ENCODE data around the gene LPIN2.
A peak's percentile ranks its signal among the peaks of the same experiment; 100 is the strongest.

DNA sequence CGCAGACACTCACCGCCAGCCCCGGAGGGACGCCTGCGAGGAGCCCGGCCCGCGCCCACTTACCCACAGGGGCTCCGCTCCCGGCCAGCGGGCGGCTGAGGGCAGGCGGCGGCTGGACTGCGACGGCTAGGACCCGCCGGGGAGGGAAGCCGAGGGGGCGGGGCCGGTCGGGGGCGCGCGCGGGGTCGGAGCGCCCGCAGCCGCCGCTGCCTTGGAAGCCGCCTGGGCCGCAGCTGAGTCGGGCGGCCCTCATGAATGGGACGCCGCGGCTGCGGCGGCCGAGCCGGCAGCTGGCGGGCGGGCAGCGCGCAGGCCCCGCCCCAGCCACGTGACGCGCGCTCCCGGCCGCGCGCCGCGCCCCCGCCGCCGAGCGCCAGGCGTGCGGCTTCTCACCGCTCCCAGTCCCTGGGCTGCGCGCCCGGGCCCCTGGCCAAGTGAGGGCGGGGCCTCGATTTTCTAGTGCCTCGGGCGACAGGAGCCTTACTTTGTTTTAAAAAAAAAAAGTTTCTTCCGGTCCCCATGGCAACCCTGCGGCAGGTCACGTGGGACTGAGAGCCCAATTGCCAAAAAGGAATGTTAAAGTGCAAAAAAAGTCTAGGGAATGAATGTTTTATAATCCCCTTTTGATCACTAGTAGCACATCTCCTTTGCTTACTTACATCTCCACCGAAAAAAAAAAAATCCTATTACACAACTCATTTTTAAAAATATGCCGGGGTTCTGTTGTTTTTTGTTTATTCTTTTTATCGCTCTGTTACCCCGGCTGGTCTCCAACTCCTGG, at the start of gene LPIN2:
- TF ChIP-seq, protein P1, sequence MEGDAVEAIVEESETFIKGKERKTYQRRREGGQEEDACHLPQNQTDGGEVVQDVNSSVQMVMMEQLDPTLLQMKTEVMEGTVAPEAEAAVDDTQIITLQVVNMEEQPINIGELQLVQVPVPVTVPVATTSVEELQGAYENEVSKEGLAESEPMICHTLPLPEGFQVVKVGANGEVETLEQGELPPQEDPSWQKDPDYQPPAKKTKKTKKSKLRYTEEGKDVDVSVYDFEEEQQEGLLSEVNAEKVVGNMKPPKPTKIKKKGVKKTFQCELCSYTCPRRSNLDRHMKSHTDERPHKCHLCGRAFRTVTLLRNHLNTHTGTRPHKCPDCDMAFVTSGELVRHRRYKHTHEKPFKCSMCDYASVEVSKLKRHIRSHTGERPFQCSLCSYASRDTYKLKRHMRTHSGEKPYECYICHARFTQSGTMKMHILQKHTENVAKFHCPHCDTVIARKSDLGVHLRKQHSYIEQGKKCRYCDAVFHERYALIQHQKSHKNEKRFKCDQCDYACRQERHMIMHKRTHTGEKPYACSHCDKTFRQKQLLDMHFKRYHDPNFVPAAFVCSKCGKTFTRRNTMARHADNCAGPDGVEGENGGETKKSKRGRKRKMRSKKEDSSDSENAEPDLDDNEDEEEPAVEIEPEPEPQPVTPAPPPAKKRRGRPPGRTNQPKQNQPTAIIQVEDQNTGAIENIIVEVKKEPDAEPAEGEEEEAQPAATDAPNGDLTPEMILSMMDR (conservative IDR thresholded peaks at IDR 0.05; ENCODE audit: low read depth, low read length), result no peak
- TF ChIP-seq MAFK (IDR thresholded peaks at IDR 0.05; ENCODE audit: low read depth, low read length) (no peak), BHLHE40 (IDR thresholded peaks at IDR 0.05; ENCODE audit: low read depth, low read length) (peak; percentile 88), POLR2A (IDR thresholded peaks at IDR 0.05; ENCODE audit: low read depth, low read length) (peak; percentile 85), SMC3 (IDR thresholded peaks at IDR 0.05; ENCODE audit: low read depth, low read length) (no peak), CEBPB (IDR thresholded peaks at IDR 0.05; ENCODE audit: low read depth, low read length) (no peak), FOS (IDR thresholded peaks at IDR 0.05; ENCODE audit: low read depth, low read length) (no peak), RCOR1 (IDR thresholded peaks at IDR 0.05; ENCODE audit: insufficient replicate concordance, low read length) (no peak), RAD21 (IDR thresholded peaks at IDR 0.05; ENCODE audit: low read length) (no peak), CHD1 (IDR thresholded peaks at IDR 0.05; ENCODE audit: low read depth, low read length) (no peak), ELK1 (IDR thresholded peaks at IDR 0.05; ENCODE audit: borderline replicate concordance, low read depth, low read length) (no peak), MAZ (IDR thresholded peaks at IDR 0.05; ENCODE audit: borderline replicate concordance, low read depth, low read length) (peak; percentile 88; the same call in 1 of the 2 replicates), RFX5 (IDR thresholded peaks at IDR 0.05; ENCODE audit: low read depth, low read length) (no peak)
- TF ChIP-seq, protein P2, sequence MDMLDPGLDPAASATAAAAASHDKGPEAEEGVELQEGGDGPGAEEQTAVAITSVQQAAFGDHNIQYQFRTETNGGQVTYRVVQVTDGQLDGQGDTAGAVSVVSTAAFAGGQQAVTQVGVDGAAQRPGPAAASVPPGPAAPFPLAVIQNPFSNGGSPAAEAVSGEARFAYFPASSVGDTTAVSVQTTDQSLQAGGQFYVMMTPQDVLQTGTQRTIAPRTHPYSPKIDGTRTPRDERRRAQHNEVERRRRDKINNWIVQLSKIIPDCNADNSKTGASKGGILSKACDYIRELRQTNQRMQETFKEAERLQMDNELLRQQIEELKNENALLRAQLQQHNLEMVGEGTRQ (IDR thresholded peaks at IDR 0.05; ENCODE audit: low read depth, low read length), result peak; percentile 97

Measured in IMR-90 (cell line).